ENCODE data around the gene CHCHD6. TPM values are rescaled to one million over a fixed set of nuclear protein-coding genes. Genes with fewer than 3 reads are reported as not detected.

Gene CHCHD6
- total RNA-seq, 4 donors from 2014 or later, result 15.6 to 25.8 (median 21.2) TPM

DNA sequence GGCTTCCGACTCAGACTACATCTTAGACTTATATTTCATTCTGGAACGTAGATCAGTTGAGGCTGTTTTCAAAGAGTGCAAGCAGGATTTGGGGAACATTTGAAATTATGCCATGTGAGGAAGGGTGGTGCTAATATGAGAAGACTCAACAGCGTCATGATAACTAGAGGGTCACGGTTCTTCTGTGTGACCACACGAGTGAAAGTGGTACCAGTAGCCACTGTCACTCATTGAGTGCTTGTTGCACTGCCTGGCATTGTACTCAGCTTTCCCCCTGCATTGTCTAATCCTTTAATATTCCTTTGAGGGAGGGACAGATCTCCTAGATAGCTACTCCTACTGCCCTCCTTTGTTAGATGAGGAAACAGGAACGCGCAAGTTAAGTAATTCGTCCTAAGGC, 197.6 kb downstream of the CHCHD6 start:
- WGBS, 2 donors, result 88 to 91% methylated on average over 8 of the region's 8 CpGs
- TF ChIP-seq POLR2A (IDR thresholded peaks at IDR 0.05), result no peak
- TF ChIP-seq, protein P1, sequence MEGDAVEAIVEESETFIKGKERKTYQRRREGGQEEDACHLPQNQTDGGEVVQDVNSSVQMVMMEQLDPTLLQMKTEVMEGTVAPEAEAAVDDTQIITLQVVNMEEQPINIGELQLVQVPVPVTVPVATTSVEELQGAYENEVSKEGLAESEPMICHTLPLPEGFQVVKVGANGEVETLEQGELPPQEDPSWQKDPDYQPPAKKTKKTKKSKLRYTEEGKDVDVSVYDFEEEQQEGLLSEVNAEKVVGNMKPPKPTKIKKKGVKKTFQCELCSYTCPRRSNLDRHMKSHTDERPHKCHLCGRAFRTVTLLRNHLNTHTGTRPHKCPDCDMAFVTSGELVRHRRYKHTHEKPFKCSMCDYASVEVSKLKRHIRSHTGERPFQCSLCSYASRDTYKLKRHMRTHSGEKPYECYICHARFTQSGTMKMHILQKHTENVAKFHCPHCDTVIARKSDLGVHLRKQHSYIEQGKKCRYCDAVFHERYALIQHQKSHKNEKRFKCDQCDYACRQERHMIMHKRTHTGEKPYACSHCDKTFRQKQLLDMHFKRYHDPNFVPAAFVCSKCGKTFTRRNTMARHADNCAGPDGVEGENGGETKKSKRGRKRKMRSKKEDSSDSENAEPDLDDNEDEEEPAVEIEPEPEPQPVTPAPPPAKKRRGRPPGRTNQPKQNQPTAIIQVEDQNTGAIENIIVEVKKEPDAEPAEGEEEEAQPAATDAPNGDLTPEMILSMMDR (IDR thresholded peaks at IDR 0.05), result no peak

DNA sequence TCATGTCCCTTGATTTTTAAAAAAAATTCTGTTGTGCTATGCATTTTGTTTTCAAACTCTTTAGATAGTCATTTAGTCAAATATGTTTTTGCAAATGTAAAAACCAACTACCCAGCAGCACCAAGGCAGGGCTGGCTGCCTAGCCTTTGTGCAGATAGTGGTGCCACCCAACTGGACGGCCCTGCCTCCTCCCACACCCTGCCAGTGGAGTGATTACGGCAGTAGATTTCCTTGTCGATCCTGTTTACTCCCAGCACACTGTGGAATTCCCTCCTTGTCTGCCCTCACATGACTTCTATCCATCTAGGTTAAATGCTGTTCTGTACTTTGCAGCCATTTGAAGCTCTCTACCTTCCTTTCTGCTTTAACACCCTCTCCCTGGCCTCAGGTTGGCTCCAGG, 199.5 kb downstream of the CHCHD6 start:
- intact Hi-C loops (cut with DNase I; ENCODE audit: low total_unique reads), result no loop called here
- DNase-seq (ENCODE audit: low spot score in 2 of 2), result no peak
- no peak overlapping the region for H3K4me3 ChIP-seq (ENCODE audit: low read depth, poor library complexity, severe bottlenecking)
- WGBS, 2 donors, result 43 to 66% methylated on average over 3 of the region's 3 CpGs
- TF ChIP-seq POLR2A (IDR thresholded peaks at IDR 0.05), result no peak
- TF ChIP-seq, protein P1 (IDR thresholded peaks at IDR 0.05), result no peak

More for the DNA sequence above, 197.6 kb downstream of the CHCHD6 start:
- intact Hi-C loops (cut with DNase I; ENCODE audit: low total_unique reads), result no loop called here
- no peak for DNase-seq (ENCODE audit: low spot score in 2 of 2)
- H3K4me3 ChIP-seq (ENCODE audit: low read depth, poor library complexity, severe bottlenecking), result no peak overlapping the region

DNA sequence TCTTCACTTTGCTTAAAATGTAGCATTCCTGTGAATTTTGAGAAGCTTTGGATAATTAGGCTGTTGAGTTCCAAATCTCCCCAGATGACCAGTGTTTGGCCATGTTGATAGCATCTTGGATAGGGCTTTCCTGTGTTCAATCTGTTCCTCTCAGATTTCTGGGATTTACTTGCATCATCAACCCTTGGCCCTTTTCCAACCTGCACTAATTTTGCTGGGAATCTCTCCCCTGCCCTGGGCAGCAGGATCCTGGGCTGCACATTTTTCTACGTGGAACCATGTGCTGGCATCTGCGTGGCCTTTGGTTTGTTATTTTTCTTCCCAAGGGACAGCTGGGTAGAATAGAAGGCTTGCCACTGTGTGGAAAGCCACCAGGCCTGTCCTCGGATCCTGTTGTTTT, 203.5 kb downstream of the CHCHD6 start:
- WGBS, 2 donors, result 83 to 88% methylated on average over 3 of the region's 3 CpGs
- H3K4me3 ChIP-seq (ENCODE audit: low read depth, poor library complexity, severe bottlenecking), result no peak overlapping the region
- intact Hi-C loops (cut with DNase I; ENCODE audit: low total_unique reads), result no loop called here
- no peak for DNase-seq (ENCODE audit: low spot score in 2 of 2)
- TF ChIP-seq, protein P1 (IDR thresholded peaks at IDR 0.05), result no peak
- TF ChIP-seq POLR2A (IDR thresholded peaks at IDR 0.05), result no peak

DNA sequence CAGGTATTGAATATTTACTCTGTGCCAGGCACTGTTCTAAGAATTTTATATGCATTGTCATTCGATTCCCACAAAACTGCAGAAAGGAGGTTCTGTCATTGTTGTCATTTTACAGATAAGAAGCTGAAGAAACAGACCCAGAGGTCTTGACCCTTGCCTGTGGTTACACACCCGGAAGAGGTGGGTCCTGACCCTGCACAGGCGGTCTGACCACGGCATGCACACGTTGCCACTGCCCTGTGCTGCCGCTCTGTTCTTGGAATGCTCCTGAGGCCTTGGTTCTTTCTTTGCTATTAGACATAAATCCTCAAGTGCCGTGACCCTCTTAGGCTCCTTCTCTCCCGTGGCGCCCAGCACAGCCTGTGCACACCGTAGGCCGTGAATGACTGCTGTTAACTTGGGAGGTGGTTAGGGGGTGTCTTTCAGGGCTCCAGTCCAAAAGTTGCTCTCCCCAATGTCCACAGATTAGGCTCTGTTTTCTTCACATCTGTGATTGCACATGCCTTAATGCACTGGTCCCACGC, 204.8 kb downstream of the CHCHD6 start:
- intact Hi-C loops (cut with DNase I; ENCODE audit: low total_unique reads), result no loop called here
- no peak overlapping the region for H3K4me3 ChIP-seq (ENCODE audit: low read depth, poor library complexity, severe bottlenecking)
- WGBS, 2 donors, result 80 to 86% methylated on average over 12 of the region's 12 CpGs
- no peak for DNase-seq (ENCODE audit: low spot score in 2 of 2)
- no peak for TF ChIP-seq POLR2A (IDR thresholded peaks at IDR 0.05)
- TF ChIP-seq, protein P1 (IDR thresholded peaks at IDR 0.05), result no peak

GRCh38 chr3:126910231-126910630, 206.2 kb downstream of the CHCHD6 start:
- intact Hi-C loops (cut with DNase I; ENCODE audit: low total_unique reads), result no loop called here
- 95 to 98% methylated on average over 3 of the region's 3 CpGs for WGBS, 2 donors
- TF ChIP-seq, protein P1 (IDR thresholded peaks at IDR 0.05), result no peak
- no peak for TF ChIP-seq POLR2A (IDR thresholded peaks at IDR 0.05)
- no peak for DNase-seq (ENCODE audit: low spot score in 2 of 2)
- no peak overlapping the region for H3K4me3 ChIP-seq (ENCODE audit: low read depth, poor library complexity, severe bottlenecking)
